ENCODE results near the gene GRIA1.
A peak's percentile ranks its signal among the peaks of the same experiment; 100 is the strongest.

GRIA1 gene

DNA sequence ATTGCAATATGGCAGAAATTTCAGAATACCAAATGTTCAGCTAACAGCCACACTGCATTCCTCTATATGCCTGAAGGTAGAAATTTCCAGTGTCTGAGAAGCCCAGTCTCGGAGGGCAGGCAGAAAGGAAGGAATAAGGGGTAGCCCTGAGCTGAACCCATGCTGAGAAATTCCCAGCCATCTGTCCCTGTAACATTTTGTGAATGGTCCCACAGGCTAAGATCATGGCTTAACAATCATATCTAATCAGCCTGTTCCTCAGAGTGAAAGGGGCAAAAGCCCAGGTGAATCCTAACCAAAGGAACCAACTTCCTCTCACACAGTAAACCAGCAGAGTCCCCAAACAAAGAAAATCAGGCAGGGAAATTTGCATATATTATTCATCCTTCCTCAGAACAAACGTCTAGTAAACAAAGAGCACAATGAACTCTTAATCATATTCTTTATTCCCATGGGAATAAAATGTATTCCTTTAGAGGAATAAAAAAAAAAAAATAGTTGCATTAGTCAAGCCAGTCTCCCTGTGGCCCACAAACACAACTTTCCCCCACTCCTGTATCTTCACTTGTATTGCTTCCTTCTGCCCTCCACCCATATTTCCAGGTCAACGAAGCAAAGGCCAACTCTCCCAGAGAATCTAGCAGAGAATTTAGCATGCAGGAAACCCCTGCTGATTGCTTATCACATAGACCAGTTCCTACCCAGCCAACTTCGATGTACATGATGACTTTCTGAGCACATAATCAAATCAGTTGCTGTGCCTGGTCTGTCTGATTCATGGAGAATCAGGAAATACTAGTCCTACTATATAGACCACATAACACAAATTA is 290.6 kb downstream of the GRIA1 start:
- no peak for DNase-seq (ENCODE audit: low spot score)

DNA sequence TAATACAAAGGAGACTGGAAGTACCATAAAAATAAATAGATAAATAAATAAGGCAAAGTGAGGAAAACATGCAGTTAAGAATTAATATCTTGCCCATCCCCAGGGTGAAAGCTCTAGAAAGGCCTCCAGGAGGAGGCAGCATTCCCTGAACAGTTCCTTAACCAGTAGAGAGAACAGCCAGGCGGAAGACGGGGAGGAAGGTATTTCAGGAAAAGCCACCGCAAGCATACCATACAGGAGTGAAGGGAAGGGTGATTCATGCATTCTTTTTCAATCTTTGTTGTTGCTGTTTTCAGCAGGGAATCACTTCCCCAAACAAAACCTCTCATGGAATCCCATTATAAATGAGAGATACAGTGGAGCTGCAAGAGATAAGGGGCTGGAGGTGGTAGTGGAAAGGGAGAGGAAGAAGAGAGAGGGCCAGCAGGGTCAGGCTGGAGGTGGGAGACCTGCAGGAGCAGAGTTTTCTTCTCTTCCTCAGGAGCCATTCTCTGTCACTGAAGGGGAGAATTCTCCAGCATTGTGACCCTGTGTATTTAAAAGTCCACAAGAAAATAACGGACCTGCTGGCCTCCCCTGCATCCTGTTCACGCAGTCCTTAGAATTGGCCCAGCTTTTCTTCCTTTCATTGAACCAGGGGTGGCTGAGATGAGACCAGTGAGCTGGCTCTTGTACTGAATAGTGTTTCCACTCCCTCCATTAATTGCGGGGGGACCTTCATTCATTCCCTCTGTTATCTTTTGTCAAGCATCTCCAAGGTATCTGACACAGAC is 292.3 kb downstream of the GRIA1 start:
- no peak for DNase-seq (ENCODE audit: low spot score)

DNA sequence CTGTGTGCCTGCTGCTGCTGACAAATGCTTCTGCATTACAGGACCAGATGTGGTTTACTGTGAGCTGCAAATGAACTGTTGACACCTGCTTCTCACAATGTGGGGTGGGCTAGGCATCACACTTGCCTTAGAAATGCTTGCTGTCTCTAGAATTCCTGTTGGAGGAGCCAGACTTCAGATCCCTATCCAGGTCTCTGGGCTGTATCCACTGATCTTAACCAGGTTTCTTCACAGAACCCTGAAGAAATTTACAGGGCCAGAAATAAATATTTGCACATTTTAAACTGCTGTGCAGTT is 292.8 kb downstream of the GRIA1 start:
- no peak for DNase-seq (ENCODE audit: low spot score)

- no peak for DNase-seq (ENCODE audit: low spot score)
Measured at GRCh38 chr5:153784277-153784676, 293.8 kb downstream of the GRIA1 start.

DNA sequence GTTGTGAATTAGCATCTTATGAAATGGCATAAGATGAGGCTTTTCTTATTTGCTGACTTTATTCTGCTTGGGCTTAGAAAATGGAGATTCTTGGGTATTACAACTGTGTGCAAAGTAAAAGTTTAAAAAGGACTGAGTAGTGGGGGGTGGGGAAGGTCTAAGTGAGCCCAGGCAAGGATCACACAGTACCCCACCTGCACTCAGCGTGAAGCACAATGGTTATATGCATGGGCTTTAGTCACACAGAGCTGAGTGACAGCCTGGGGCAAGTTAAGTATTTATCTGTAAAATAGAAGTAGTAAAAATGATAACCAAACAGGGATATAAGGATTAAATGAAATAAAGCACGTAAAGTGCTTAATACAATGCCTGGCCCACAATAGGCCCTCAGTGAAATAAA is 300.9 kb downstream of the GRIA1 start:
- DNase-seq (ENCODE audit: low spot score), result no peak

DNA sequence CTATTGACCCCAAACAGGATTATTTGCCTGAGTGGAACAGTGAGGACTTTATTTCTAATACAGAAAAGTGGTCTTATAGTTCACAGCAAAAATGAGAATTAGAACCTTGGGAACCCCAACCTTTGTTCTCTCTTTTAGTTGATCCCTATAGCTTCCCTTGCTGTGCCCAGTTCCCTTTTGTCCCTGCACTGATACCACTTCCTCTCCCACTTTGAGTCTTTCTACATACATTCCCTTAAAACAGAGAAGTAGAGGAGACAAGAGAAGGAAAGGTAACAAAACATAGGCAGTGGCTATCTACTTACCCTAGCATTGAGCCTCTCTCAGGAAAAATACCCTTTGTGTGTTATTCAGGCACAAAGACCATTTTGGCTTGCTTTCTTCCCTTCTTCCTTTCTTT is 301.8 kb downstream of the GRIA1 start:
- no peak for DNase-seq (ENCODE audit: low spot score)

- DNase-seq (ENCODE audit: low spot score), result no peak
Measured at GRCh38 chr5:153793699-153794098, 303.2 kb downstream of the GRIA1 start.

GRCh38 chr5:153794327-153794726 is 303.9 kb downstream of the GRIA1 start:
- no peak for DNase-seq (ENCODE audit: low spot score)

GRCh38 chr5:153796527-153796926 is 306.1 kb downstream of the GRIA1 start:
- DNase-seq (ENCODE audit: low spot score), result no peak

DNA sequence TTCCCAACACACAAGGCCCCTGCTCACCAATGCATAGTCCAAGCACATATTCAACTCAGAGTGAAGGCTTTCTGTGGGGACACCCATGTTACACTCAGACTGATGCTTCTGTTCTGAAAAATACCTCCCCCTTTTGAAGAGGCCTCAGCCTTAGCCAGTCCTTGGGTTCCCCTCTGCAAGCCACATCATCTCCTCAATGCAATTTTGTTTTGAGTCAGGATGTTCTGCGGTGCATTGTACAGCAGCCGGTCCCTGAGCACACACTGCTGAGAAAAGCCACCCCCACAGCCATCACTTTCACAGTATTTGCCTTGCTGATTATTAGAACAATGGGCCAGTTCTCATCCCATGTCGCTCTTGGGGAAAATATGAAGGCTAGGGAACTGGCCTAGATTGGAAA is 307.0 kb downstream of the GRIA1 start:
- DNase-seq (ENCODE audit: low spot score), result no peak

- no peak for DNase-seq (ENCODE audit: low spot score)
Measured at GRCh38 chr5:153798830-153799229, 308.4 kb downstream of the GRIA1 start.

DNA sequence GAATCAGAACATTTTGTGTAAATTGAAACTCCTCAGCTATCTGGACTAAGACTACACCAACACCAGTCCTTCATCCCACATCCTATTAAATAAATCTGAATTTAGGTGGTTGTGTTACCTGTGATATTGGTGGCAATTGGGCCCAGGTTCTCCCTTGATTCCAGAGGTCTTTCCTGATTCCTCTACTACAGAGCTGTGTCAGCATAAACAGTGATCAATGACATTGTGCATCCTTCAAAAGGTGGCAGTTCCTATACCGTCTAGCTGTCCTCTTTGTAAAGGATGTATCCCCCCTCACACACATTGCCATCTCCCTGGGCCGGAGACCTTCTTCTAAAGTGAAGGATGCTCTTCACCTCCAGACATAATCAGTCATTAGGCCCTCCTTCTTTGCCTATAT is 309.0 kb downstream of the GRIA1 start:
- DNase-seq (ENCODE audit: low spot score), result no peak

DNA sequence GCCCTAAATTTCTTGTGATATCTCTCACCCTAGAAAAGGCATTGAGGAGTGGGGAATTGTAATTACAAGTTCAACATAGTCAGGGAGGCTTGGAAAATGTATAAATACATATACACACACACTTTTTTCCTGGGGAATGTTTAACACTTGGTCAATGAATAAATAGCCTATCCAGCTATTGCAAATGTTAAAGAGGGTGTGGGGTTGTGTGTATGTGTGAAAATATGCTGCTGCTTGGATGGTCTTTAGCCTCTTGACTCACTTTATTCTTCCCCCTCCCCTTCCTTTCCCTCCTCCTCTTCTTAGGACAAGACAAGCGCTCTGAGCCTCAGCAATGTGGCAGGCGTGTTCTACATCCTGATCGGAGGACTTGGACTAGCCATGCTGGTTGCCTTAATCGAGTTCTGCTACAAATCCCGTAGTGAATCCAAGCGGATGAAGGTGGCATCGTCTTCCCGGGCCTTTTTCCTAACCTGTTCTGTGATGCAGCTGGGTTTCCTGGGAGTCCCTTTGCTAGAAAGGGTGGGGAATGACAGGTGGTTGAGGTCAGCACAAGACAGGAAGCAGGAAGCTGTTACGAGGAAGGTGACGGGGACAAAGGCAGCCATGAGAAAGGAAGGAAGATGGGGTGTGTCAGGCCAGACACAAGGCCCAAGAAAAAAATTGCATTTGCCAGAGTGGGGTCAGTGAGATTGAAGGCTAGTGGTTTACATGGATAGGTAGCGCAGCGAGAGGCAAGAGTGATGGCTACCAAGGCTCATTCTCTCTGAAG is 311.8 kb downstream of the GRIA1 start:
- no peak for DNase-seq (ENCODE audit: low spot score)

GRCh38 chr5:153807801-153808200 is 317.3 kb downstream of the GRIA1 start:
- no peak for DNase-seq (ENCODE audit: low spot score)

GRCh38 chr5:153809166-153809565 is 318.7 kb downstream of the GRIA1 start:
- DNase-seq (ENCODE audit: low spot score), result no peak

DNA sequence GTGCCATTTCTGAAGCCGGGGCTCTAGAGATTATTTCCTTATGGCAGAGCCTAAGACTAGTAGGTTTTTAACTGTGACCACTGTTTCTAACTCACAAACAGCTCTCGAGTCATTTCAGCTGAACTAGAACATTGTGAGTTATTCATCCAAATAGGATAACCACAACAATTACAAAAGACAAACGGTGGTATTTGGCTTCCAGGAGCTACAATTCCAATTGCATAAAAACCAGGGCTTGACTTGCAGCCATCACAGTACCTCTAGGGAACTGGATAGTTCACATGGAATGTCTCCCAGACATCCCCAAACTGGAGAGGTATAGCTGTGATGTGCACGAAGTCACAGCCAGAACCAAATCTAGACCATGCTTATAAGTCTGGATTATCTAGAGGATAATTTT is 323.4 kb downstream of the GRIA1 start:
- peak; percentile 70 for DNase-seq (ENCODE audit: low spot score)

DNA sequence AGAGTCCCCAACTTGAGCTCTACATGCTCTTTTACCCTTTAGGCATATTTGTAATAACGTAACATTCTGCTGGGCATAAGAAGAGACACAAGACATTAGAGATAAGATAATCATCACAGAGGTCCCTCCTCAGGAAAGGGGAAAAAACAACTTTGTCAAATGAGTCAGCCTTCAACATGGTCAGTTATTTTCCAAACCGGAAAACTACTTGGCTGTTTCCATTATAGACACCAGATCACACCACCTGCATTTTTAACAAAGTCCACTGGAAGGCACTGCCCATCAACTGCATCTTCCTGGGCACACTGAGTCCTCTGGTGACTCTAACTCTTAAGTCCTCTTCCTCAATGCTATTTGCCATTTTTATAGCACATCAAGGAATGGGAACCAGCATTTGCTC is 326.4 kb downstream of the GRIA1 start:
- no peak for DNase-seq (ENCODE audit: low spot score)

DNA sequence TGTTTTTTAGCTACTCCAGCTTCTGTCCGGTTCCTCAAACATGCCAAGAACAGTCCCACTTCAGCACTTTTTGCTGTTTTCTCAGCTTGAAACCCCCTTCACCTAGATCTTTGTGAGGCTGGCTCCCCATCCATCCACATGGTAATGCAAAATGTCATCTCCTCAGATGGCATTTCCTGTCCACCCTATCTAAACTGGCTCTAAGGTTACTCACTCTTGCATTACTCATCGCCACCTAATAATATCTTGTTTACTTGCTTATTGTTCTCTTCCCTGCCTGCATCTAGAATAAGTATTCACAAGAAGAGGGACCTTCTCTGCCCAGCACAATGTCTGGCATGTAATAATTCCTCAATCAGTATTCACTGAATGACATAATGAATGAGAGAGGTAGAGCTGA is 328.2 kb downstream of the GRIA1 start:
- DNase-seq (ENCODE audit: low spot score), result peak; percentile 18

GRCh38 chr5:153823036-153823435 is 332.6 kb downstream of the GRIA1 start:
- DNase-seq (ENCODE audit: low spot score), result no peak

- no peak for DNase-seq (ENCODE audit: low spot score)
Measured at GRCh38 chr5:153824909-153825308, 334.4 kb downstream of the GRIA1 start.

DNA sequence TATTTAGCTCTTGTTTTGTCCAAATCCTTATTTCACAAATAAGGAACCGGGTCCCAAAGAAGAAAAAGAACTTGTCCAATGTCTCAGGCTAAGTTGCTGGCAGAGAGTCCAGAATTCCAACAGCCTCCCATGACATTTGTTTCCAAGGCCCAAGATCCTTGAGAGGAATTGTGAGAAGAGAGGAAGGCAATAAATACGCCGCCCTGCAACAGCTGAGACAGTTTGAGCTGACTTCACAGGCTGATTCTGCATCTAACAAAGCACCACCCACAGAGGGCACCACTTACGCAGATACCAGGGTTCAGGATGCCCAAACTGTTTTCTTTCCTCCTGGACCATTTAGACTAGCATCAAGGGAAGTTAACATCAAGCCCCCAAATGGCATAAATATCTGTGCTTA is 336.9 kb downstream of the GRIA1 start:
- DNase-seq (ENCODE audit: low spot score), result peak; percentile 31

GRCh38 chr5:153829510-153830065 is 339.1 kb downstream of the GRIA1 start:
- DNase-seq (ENCODE audit: low spot score), result no peak

- no peak for DNase-seq (ENCODE audit: low spot score)
Measured at GRCh38 chr5:153831973-153832372, 341.5 kb downstream of the GRIA1 start.
